DND-41 (cell line): ENCODE results near the gene CKAP5.
"Not testable (repeated sequence)": the region's sequence is repeated elsewhere in the genome, so short reads cannot be mapped to it uniquely, and the experiment has no call there.

Source experiments
- CTCF ChIP-seq: IDR thresholded peaks from 2 replicates; pipeline ENCODE4 v1.5.1; 2012; ENCODE audit warnings: borderline replicate concordance, low read length, moderate library complexity, mild to moderate bottlenecking; ENCODE audit not compliant: poor library complexity, severe bottlenecking; ENCODE audit errors: extremely low read depth
- EZH2 ChIP-seq: IDR thresholded peaks from 3 replicates; pipeline ENCODE4 v1.6.1; 2012; ENCODE audit warnings: borderline replicate concordance, low read depth, mild to moderate bottlenecking, moderate library complexity, low read length, inconsistent platforms; ENCODE audit not compliant: severe bottlenecking

GRCh38 chr11:46709351-46709750 is 136.7 kb downstream of the CKAP5 start:
- not testable (repeated sequence) for TF ChIP-seq CTCF, EZH2
